ENCODE data around the gene ZEB1. TPM values are rescaled to one million over a fixed set of nuclear protein-coding genes. Genes with fewer than 3 reads are reported as not detected.

ZEB1 gene
- total RNA-seq, 1 experiment from 2014 or later = 0.39 TPM

- no CpG with 5 or more reads among the region's 3 CpGs for WGBS (ENCODE audit: extremely low coverage, insufficient read length, low lambda C conversion rate)
- Histone ChIP-seq H3K79me2 (ENCODE audit: insufficient read depth, low read length) (no peaks in the 10 kb centered on the region), H2BK120ac (ENCODE audit: low read depth, low read length, poor library complexity, severe bottlenecking) (no peak overlapping the region), H3K23me2 (ENCODE audit: insufficient read length, low read depth, low read length, poor library complexity, severe bottlenecking) (no peaks in the 10 kb centered on the region), H3K4me1 (ENCODE audit: insufficient read depth, low read length) (no peaks in the 10 kb centered on the region), H2AK5ac (ENCODE audit: insufficient read length, low read length) (no peak overlapping the region), H2BK20ac (ENCODE audit: low read depth, low read length, poor library complexity, severe bottlenecking) (no peak overlapping the region), H4K5ac (ENCODE audit: insufficient read length, low read depth, low read length) (no peak overlapping the region), H3K27ac (ENCODE audit: insufficient read length, low read depth, low read length) (no peak overlapping the region), H3K27me3 (ENCODE audit: insufficient read depth, low read length) (no peaks in the 10 kb centered on the region), H3K9ac (ENCODE audit: extremely low read depth, insufficient read length, low read length) (no peak overlapping the region), H3K79me1 (ENCODE audit: insufficient read depth, low read depth, low read length, poor library complexity, severe bottlenecking) (no peaks in the 10 kb centered on the region), H3K4ac (ENCODE audit: low read depth, low read length) (no peak overlapping the region), H3K14ac (ENCODE audit: insufficient read depth, low read length) (no peak overlapping the region), H3K56ac (ENCODE audit: insufficient read length, low read depth, low read length) (no peak overlapping the region), H3T11ph (ENCODE audit: low read length) (no peak overlapping the region), H2AFZ (ENCODE audit: low read length) (no peak overlapping the region), H4K20me1 (ENCODE audit: control insufficient read depth, insufficient read depth, insufficient read length) (no peaks in the 10 kb centered on the region), H3K4me2 (ENCODE audit: insufficient read depth, insufficient read length, low read length) (no peak overlapping the region), H3K23ac (ENCODE audit: insufficient read length, low read depth, low read length) (no peak overlapping the region), H3K18ac (ENCODE audit: insufficient read length, low read depth, low read length) (no peak overlapping the region), H4K8ac (replicated peaks; ENCODE audit: insufficient read length, low read depth, low read length) (no peak overlapping the region), H3K9me3 (ENCODE audit: control insufficient read depth, low read depth, low read length) (no peaks in the 10 kb centered on the region), H2BK15ac (ENCODE audit: low read depth, low read length) (no peak overlapping the region), H2BK12ac (ENCODE audit: insufficient read length, low read depth, low read length) (no peak overlapping the region), H4K91ac (ENCODE audit: insufficient read length, low read depth, low read length) (no peak overlapping the region), H2BK5ac (ENCODE audit: insufficient read length, low read length) (no peak overlapping the region)
- Mint-ChIP-seq H3K27me3 (ENCODE audit: low read depth) (peaks cover 3% of the 10 kb centered on the region; the same call in 1 of the 2 replicates), H3K9me3 (peaks cover 0 to 5% of the 10 kb centered on the region in 2 experiments; a peak in 2 of 5 replicates), H3K27ac (no peak overlapping the region), H3K4me3 (no peak overlapping the region), H3K36me3 (ENCODE audit: insufficient read depth in 1 of 3, low read depth in 3 of 3) (no peaks in the 10 kb centered on the region), H3K4me1 (no peaks in the 10 kb centered on the region)
- no peak for TF ChIP-seq CTCF (conservative IDR thresholded peaks at IDR 0.05)
- DNase-seq = no peak
Measured at GRCh38 chr10:31278279-31278941, 40.6 kb upstream of the ZEB1 start.
